ENCODE data around the gene MGRN1. TPM values are rescaled to one million over a fixed set of nuclear protein-coding genes. Genes with fewer than 3 reads are reported as not detected.

The MGRN1 gene
- total and polyA plus RNA-seq, 2 of the 13 experiments (the other 11 are each of a cell fraction or from before 2014, with no cell fraction given) = 11.9 to 12.6 TPM

GRCh38 chr16:4700997-4701743 is 76.5 kb downstream of the MGRN1 start:
- intact Hi-C loops (cut with micrococcal nuclease; ENCODE audit: unreplicated experiment) = no loop called here
- H3K27ac ChIP-seq (ENCODE audit: extremely low read length, insufficient read depth, low read length) = no peak overlapping the region
- FAIRE-seq (no peak), ATAC-seq (no peak), DNase-seq (ENCODE audit: low spot score) (no peak)
- H3K4me2 ChIP-seq (ENCODE audit: low read depth, low read length) = no peak overlapping the region
- no peaks in the 10 kb centered on the region for H3K27me3 ChIP-seq (ENCODE audit: control insufficient read depth in 1 of 2, insufficient read depth in 2 of 2, low read length in 2 of 2)
- no peak overlapping the region for H2AFZ ChIP-seq (ENCODE audit: low read length)
- H3K4me1 ChIP-seq (ENCODE audit: insufficient read depth, low read length) = peaks cover 34% of the 10 kb centered on the region
- ChIA-PET CTCF (ENCODE audit: low intra/inter-chr PET ratio, low total read pairs) (no interaction called here), POLR2A (interaction anchor here (1.6 kb wide), 1 partner anchor 8 kb away, joined by 8 read pairs; the partner anchor contains the start of gene NUDT16L1)
- no peak for TF ChIP-seq SMAD3 (CRISPR knock-in tag; IDR thresholded peaks at IDR 0.05)
- no peak for TF ChIP-seq MLLT10 (CRISPR knock-in tag; IDR thresholded peaks at IDR 0.05)
- no peak for TF ChIP-seq ZNF263 (CRISPR knock-in tag; IDR thresholded peaks at IDR 0.05)
- TF ChIP-seq AKAP8 (CRISPR knock-in tag; IDR thresholded peaks at IDR 0.05) = no peak
- no peak for TF ChIP-seq ETV6 (CRISPR knock-in tag; conservative IDR thresholded peaks at IDR 0.05)
- no TSS peak for BruUV-seq (replicated peaks)
- no peak overlapping the region for H3K9ac ChIP-seq (ENCODE audit: insufficient read depth, low read depth, low read length)
- peaks cover 30 to 61% of the 10 kb centered on the region in 2 experiments for H3K36me3 ChIP-seq (replicated peaks in 1 of 2; ENCODE audit: control insufficient read depth in 1 of 2, insufficient read depth in 2 of 2, low read length in 2 of 2)
- no peaks in the 10 kb centered on the region for H4K20me1 ChIP-seq (ENCODE audit: insufficient read depth, low read length)
- no peaks in the 10 kb centered on the region for H3K79me2 ChIP-seq (ENCODE audit: insufficient read depth, low read length)
- in situ Hi-C loops (cut with HindIII; ENCODE audit: extremely low pct_ligation_motif_present, low pct_unique_long_range_greater_than_20kb) = no loop called here
- 90% methylated on average over 11 of the region's 33 CpGs for WGBS (ENCODE audit: low lambda C conversion rate)
- H3K4me3 ChIP-seq (replicated peaks in 1 of 3; ENCODE audit: insufficient read depth in 1 of 3, low read depth in 2 of 3, low read length in 3 of 3) = no peak overlapping the region
- no peaks in the 10 kb centered on the region for H3K9me3 ChIP-seq (ENCODE audit: low read length)

GRCh38 chr16:4701791-4702465 is 77.3 kb downstream of the MGRN1 start:
- peak overlapping the region; percentile 18; the same call in 1 of the 2 replicates for H3K9ac ChIP-seq (ENCODE audit: insufficient read depth, low read depth, low read length)
- peak overlapping the region; percentile 41; the same call in 1 of the 2 replicates for H3K4me2 ChIP-seq (ENCODE audit: low read depth, low read length)
- no peaks in the 10 kb centered on the region for H4K20me1 ChIP-seq (ENCODE audit: insufficient read depth, low read length)
- H3K36me3 ChIP-seq (replicated peaks in 1 of 2; ENCODE audit: control insufficient read depth in 1 of 2, insufficient read depth in 2 of 2, low read length in 2 of 2) = peaks cover 35 to 61% of the 10 kb centered on the region in 2 experiments
- DNase-seq (ENCODE audit: low spot score) = no peak
- ATAC-seq = peak; percentile 3
- peaks cover 31% of the 10 kb centered on the region for H3K4me1 ChIP-seq (ENCODE audit: insufficient read depth, low read length)
- H3K9me3 ChIP-seq (ENCODE audit: low read length) = no peaks in the 10 kb centered on the region
- FAIRE-seq = no peak
- ChIA-PET CTCF (ENCODE audit: low intra/inter-chr PET ratio, low total read pairs) (no interaction called here), POLR2A (interaction anchor here (1.6 kb wide), 1 partner anchor 9 kb away, joined by 8 read pairs; the partner anchor contains the start of gene NUDT16L1)
- in situ Hi-C loops (cut with HindIII; ENCODE audit: extremely low pct_ligation_motif_present, low pct_unique_long_range_greater_than_20kb) (no loop called here), intact Hi-C loops (cut with micrococcal nuclease; ENCODE audit: unreplicated experiment) (no loop called here)
- no peaks in the 10 kb centered on the region for H3K79me2 ChIP-seq (ENCODE audit: insufficient read depth, low read length)
- H3K27ac ChIP-seq (ENCODE audit: extremely low read length, insufficient read depth, low read length) = peak overlapping the region; percentile 67
- no peaks in the 10 kb centered on the region for H3K27me3 ChIP-seq (ENCODE audit: control insufficient read depth in 1 of 2, insufficient read depth in 2 of 2, low read length in 2 of 2)
- BruUV-seq (replicated peaks) = no TSS peak
- H3K4me3 ChIP-seq (replicated peaks in 1 of 3; ENCODE audit: insufficient read depth in 1 of 3, low read depth in 2 of 3, low read length in 3 of 3) = no peak overlapping the region
- no peak overlapping the region for H2AFZ ChIP-seq (ENCODE audit: low read length)
- WGBS (ENCODE audit: low lambda C conversion rate) = 86% methylated on average over 6 of the region's 17 CpGs
- peak; percentile 39; the same call in 1 of the 2 replicates for TF ChIP-seq SALL1 (CRISPR knock-in tag; IDR thresholded peaks at IDR 0.05)
- peak; percentile 37 for TF ChIP-seq AGO2 (optimal IDR thresholded peaks at IDR 0.05; ENCODE audit: low read depth, low read length)
- no peak for TF ChIP-seq SP2 (CRISPR knock-in tag; IDR thresholded peaks at IDR 0.05)
- TF ChIP-seq NFKB2 (CRISPR knock-in tag; IDR thresholded peaks at IDR 0.05; ENCODE audit: borderline replicate concordance) = 0 out of 2 replicates have a peak, but pooled peaks have one; percentile 26
- no peak for TF ChIP-seq MED1 (CRISPR knock-in tag; IDR thresholded peaks at IDR 0.05)
- peak; percentile 75 for TF ChIP-seq ZNF263 (CRISPR knock-in tag; IDR thresholded peaks at IDR 0.05)
- 0 out of 2 replicates have a peak, but pooled peaks have one; percentile 29 for TF ChIP-seq RXRA (CRISPR knock-in tag; IDR thresholded peaks at IDR 0.05)
- no peak for TF ChIP-seq SPEN (CRISPR knock-in tag; IDR thresholded peaks at IDR 0.05; ENCODE audit: low read depth)
- no peak for TF ChIP-seq ZBED4 (CRISPR knock-in tag; IDR thresholded peaks at IDR 0.05; ENCODE audit: borderline replicate concordance)
- no peak for TF ChIP-seq HNF4A (CRISPR knock-in tag; IDR thresholded peaks at IDR 0.05)

Measured in HepG2 (cell line).